NCI-H146 treated with DMSO at 0.1 percent for 48 hours (cell line): ENCODE measurements around the gene CD46.
A peak's percentile ranks its signal among the peaks of the same experiment; 100 is the strongest.

Source experiments
- DNase-seq: peaks from one replicate; lab custom pipeline; 2025; ENCODE audit not compliant: unreplicated experiment; lab: John Stamatoyannopoulos, UW

CD46 gene

GRCh38 chr1:207826557-207827487, 75.0 kb downstream of the CD46 start:
- DNase-seq, result no peak

- no peak for DNase-seq
Observed at GRCh38 chr1:207827488-207827830, 75.6 kb downstream of the CD46 start.

GRCh38 chr1:207828046-207828445, 76.2 kb downstream of the CD46 start:
- no peak for DNase-seq

- DNase-seq, result peak; percentile 26
Observed at GRCh38 chr1:207828485-207829158, 76.8 kb downstream of the CD46 start.

- DNase-seq, result no peak
Observed at GRCh38 chr1:207829576-207829975, 77.7 kb downstream of the CD46 start.

GRCh38 chr1:207830788-207831187, 78.9 kb downstream of the CD46 start:
- no peak for DNase-seq

- no peak for DNase-seq
Observed at GRCh38 chr1:207831517-207832327, 79.9 kb downstream of the CD46 start.

GRCh38 chr1:207832796-207833195, 80.9 kb downstream of the CD46 start:
- no peak for DNase-seq

- no peak for DNase-seq
Observed at GRCh38 chr1:207833381-207833780, 81.5 kb downstream of the CD46 start.

- no peak for DNase-seq
Observed at GRCh38 chr1:207833956-207834660, 82.3 kb downstream of the CD46 start.

- no peak for DNase-seq
Observed at GRCh38 chr1:207835958-207836357, 84.1 kb downstream of the CD46 start.

GRCh38 chr1:207836591-207837347, 84.9 kb downstream of the CD46 start:
- no peak for DNase-seq

- DNase-seq, result no peak
Observed at GRCh38 chr1:207837673-207838072, 85.8 kb downstream of the CD46 start.

- no peak for DNase-seq
Observed at GRCh38 chr1:207838156-207839082, 86.6 kb downstream of the CD46 start.

GRCh38 chr1:207839083-207839413, 87.2 kb downstream of the CD46 start:
- DNase-seq, result no peak

- no peak for DNase-seq
Observed at GRCh38 chr1:207840380-207840779, 88.5 kb downstream of the CD46 start.

GRCh38 chr1:207841293-207841692, 89.4 kb downstream of the CD46 start:
- no peak for DNase-seq

GRCh38 chr1:207841901-207842300, 90.0 kb downstream of the CD46 start:
- no peak for DNase-seq

- no peak for DNase-seq
Observed at GRCh38 chr1:207842506-207842905, 90.7 kb downstream of the CD46 start.
